ACC112 (cell line): ENCODE measurements around the gene CDCA3.

Source experiments
- H2AFZ ChIP-seq: fragments of 200-600 bp; sonication (generic); one replicate; pipeline ENCODE4 v1.6.0; 2017; ENCODE audit warnings: antibody characterized with exemption, low read length; ENCODE audit not compliant: unreplicated experiment
- H3K27ac ChIP-seq: fragments of 200-600 bp; sonication (generic); 2 replicates; pipeline ENCODE4 v1.5.1; 2014; ENCODE audit warnings: low read depth, mild to moderate bottlenecking, antibody characterized with exemption, low read length, moderate library complexity
- H3K27me3 ChIP-seq: fragments of 200-600 bp; sonication (generic); 2 replicates; pipeline ENCODE4 v1.6.1; 2014; ENCODE audit warnings: mild to moderate bottlenecking, antibody characterized with exemption, low read length, moderate library complexity, mixed read lengths; ENCODE audit not compliant: insufficient read depth
- H3K36me3 ChIP-seq: fragments of 200-600 bp; sonication (generic); 2 replicates; pipeline ENCODE4 v1.6.1; 2016; ENCODE audit warnings: mild to moderate bottlenecking, antibody characterized with exemption, low read length, moderate library complexity, mixed read lengths; ENCODE audit not compliant: insufficient read depth
- H3K4me1 ChIP-seq: fragments of 200-600 bp; sonication (generic); one replicate; pipeline ENCODE4 v1.6.1; 2016; ENCODE audit warnings: low read length, mixed read lengths; ENCODE audit not compliant: insufficient read depth, unreplicated experiment, control insufficient read depth
- H3K4me3 ChIP-seq: fragments of 200-600 bp; sonication (generic); 2 replicates; pipeline ENCODE4 v1.5.1; 2014; ENCODE audit warnings: mild to moderate bottlenecking, low read depth, low read length
- H3K79me2 ChIP-seq: fragments of 200-600 bp; sonication (generic); one replicate; pipeline ENCODE4 v1.6.0; 2016; ENCODE audit warnings: low read length; ENCODE audit not compliant: control insufficient read depth, unreplicated experiment, insufficient read depth

CDCA3 gene

DNA sequence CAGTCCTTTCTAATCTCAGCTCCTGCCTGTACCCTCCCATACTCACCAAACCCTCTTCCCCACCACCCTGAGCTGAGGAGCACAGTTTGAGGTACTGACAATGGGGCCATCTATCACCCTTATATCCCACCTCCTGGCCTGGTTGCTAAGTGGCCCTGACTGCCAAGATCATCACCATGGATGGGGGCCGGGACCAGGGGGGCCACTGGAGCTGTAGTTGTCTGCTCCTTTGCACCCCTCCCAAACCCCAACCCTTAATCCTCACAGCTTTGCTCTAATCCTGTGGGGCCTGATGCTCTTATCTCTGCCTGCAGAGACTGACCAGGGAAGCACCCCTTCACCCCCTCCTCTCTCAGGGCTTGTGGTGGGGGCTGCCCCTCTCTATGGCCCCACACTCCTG lies 10.8 kb downstream of the CDCA3 start:
- peaks cover 8% of the 10 kb centered on the region for H3K36me3 ChIP-seq
- H3K4me3 ChIP-seq = no peak overlapping the region
- no peaks in the 10 kb centered on the region for H3K79me2 ChIP-seq
- no peaks in the 10 kb centered on the region for H3K4me1 ChIP-seq
- H3K27me3 ChIP-seq = no peaks in the 10 kb centered on the region
- no peak overlapping the region for H3K27ac ChIP-seq
- H2AFZ ChIP-seq = no peak overlapping the region

GRCh38 chr12:6839482-6840201 lies 11.4 kb downstream of the CDCA3 start:
- no peak overlapping the region for H2AFZ ChIP-seq
- no peak overlapping the region for H3K27ac ChIP-seq
- no peaks in the 10 kb centered on the region for H3K27me3 ChIP-seq
- no peak overlapping the region for H3K4me3 ChIP-seq
- H3K36me3 ChIP-seq = peaks cover 3% of the 10 kb centered on the region
- no peaks in the 10 kb centered on the region for H3K4me1 ChIP-seq
- H3K79me2 ChIP-seq = no peaks in the 10 kb centered on the region

- H3K27ac ChIP-seq = no peak overlapping the region
- no peaks in the 10 kb centered on the region for H3K79me2 ChIP-seq
- no peaks in the 10 kb centered on the region for H3K4me1 ChIP-seq
- no peaks in the 10 kb centered on the region for H3K36me3 ChIP-seq
- no peak overlapping the region for H2AFZ ChIP-seq
- H3K27me3 ChIP-seq = no peaks in the 10 kb centered on the region
- no peak overlapping the region for H3K4me3 ChIP-seq
Measured at GRCh38 chr12:6838854-6839253, 12.2 kb downstream of the CDCA3 start.

- peaks cover 8% of the 10 kb centered on the region for H3K36me3 ChIP-seq
- H3K79me2 ChIP-seq = no peaks in the 10 kb centered on the region
- H2AFZ ChIP-seq = no peak overlapping the region
- no peaks in the 10 kb centered on the region for H3K27me3 ChIP-seq
- H3K27ac ChIP-seq = no peak overlapping the region
- H3K4me3 ChIP-seq = no peak overlapping the region
- no peaks in the 10 kb centered on the region for H3K4me1 ChIP-seq
Measured at GRCh38 chr12:6837370-6838060, 13.6 kb downstream of the CDCA3 start.

- peaks cover 11% of the 10 kb centered on the region for H3K36me3 ChIP-seq
- no peaks in the 10 kb centered on the region for H3K27me3 ChIP-seq
- H3K79me2 ChIP-seq = no peaks in the 10 kb centered on the region
- H3K4me1 ChIP-seq = no peaks in the 10 kb centered on the region
- H3K4me3 ChIP-seq = no peak overlapping the region
- no peak overlapping the region for H2AFZ ChIP-seq
- H3K27ac ChIP-seq = no peak overlapping the region
Measured at GRCh38 chr12:6836851-6837250, 14.2 kb downstream of the CDCA3 start.

GRCh38 chr12:6834873-6835272 lies 16.2 kb downstream of the CDCA3 start:
- peaks cover 5% of the 10 kb centered on the region for H3K4me1 ChIP-seq
- H3K79me2 ChIP-seq = peaks cover 9% of the 10 kb centered on the region
- no peak overlapping the region for H2AFZ ChIP-seq
- no peaks in the 10 kb centered on the region for H3K27me3 ChIP-seq
- peaks cover 13% of the 10 kb centered on the region for H3K36me3 ChIP-seq
- H3K27ac ChIP-seq = no peak overlapping the region
- H3K4me3 ChIP-seq = no peak overlapping the region

DNA sequence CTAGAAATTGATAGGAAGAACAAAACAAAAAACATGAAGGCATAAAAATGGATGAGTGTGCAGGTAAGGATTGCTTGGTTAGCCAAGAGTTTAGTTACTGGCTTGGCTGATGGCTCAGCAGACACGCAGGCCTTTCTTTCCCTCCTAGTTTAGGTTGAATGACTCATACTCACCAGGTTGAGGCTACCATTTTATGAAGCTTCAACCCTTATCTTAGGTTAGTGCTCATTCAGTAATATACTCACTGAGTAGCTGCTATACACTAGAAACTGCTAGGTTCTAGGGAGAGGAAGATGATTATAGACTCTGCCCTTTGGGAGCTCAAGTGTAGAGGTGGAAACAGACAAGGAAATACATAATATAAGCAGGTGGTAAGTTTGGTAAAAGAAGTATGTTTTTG lies 16.8 kb downstream of the CDCA3 start:
- H3K36me3 ChIP-seq = peaks cover 13% of the 10 kb centered on the region
- H3K4me1 ChIP-seq = peaks cover 8% of the 10 kb centered on the region
- no peaks in the 10 kb centered on the region for H3K27me3 ChIP-seq
- H2AFZ ChIP-seq = no peak overlapping the region
- no peak overlapping the region for H3K27ac ChIP-seq
- H3K4me3 ChIP-seq = no peak overlapping the region
- H3K79me2 ChIP-seq = peaks cover 15% of the 10 kb centered on the region

DNA sequence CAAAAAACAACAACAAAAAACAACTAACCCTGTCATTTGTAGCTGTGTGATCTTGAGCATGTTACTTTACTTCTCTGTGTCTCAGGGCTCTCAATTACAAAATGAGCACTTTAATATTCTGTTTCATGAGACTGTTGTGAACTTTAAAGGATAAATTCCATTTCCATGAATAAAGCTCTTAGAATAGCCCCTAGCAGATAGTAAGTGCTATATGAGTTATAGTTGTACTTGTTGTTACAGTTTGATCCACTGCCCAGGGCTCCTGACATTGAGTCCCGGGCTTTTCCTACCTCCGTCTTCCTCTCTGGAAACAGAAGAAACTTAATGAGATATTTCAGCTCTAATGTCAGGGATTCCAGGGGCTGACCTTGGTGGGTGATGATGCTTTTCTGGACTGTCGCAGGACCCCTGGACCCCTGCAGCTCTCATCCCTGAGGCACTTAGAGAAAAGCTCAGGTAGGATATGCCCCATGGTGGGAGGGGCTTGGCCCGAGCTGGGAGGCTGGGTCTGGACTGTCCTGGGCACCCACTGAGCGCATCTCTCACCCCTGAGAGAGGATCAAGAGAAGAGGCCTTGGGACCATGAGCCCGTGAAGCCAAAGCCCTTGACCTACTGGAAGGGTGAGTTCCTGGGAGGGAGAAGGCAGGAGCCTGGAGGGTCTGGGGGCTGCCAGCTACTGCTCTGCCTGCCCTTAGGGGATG lies 17.7 kb downstream of the CDCA3 start:
- H2AFZ ChIP-seq = no peak overlapping the region
- H3K4me3 ChIP-seq = no peak overlapping the region
- no peaks in the 10 kb centered on the region for H3K27me3 ChIP-seq
- H3K79me2 ChIP-seq = peaks cover 24% of the 10 kb centered on the region
- H3K4me1 ChIP-seq = peaks cover 8% of the 10 kb centered on the region
- peaks cover 13% of the 10 kb centered on the region for H3K36me3 ChIP-seq
- no peak overlapping the region for H3K27ac ChIP-seq

- H3K79me2 ChIP-seq = peaks cover 29% of the 10 kb centered on the region
- H3K4me3 ChIP-seq = no peak overlapping the region
- H3K36me3 ChIP-seq = peaks cover 13% of the 10 kb centered on the region
- no peaks in the 10 kb centered on the region for H3K27me3 ChIP-seq
- no peak overlapping the region for H2AFZ ChIP-seq
- no peak overlapping the region for H3K27ac ChIP-seq
- H3K4me1 ChIP-seq = peaks cover 14% of the 10 kb centered on the region
Measured at GRCh38 chr12:6832125-6832524, 19.0 kb downstream of the CDCA3 start.

DNA sequence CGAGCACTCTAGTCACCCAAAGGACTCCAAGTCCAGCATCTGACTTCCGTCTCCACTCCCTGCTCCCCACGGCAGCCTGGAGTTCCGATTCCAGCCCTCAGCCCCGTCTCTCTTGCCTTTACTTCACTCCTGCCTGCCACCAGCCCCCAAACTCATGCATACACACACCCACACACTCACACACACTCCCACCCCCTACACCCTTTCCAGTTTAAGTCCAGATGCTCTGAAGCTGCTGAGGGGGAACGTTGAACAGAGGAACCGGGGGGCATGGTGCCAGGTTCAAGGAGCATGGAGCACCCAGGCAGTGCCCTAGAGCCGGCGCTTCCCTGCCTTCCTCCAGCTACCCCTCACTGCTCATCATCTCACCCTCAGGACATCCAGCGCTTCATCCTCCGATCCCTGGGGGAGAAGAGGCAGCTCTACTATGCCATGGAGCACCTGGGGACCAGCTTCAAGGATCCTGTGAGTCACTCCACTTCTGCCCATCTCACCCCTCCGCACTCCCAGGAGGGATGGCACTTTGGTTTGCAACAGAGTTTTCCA lies 19.6 kb downstream of the CDCA3 start:
- H3K79me2 ChIP-seq = peaks cover 29% of the 10 kb centered on the region
- H3K4me1 ChIP-seq = peaks cover 18% of the 10 kb centered on the region
- no peak overlapping the region for H2AFZ ChIP-seq
- H3K27me3 ChIP-seq = no peaks in the 10 kb centered on the region
- no peak overlapping the region for H3K4me3 ChIP-seq
- peaks cover 13% of the 10 kb centered on the region for H3K36me3 ChIP-seq
- no peak overlapping the region for H3K27ac ChIP-seq
